Neuron (in vitro differentiated cells): ENCODE measurements around the gene SH3YL1.
"Not testable (repeated sequence)": the region's sequence is repeated elsewhere in the genome, so short reads cannot be mapped to it uniquely, and the experiment has no call there.

Experiments
- H2AFZ ChIP-seq: one replicate; pipeline ENCODE4 v1.6.1; 2013; ENCODE audit warnings: low read depth, mild to moderate bottlenecking, inconsistent platforms, low read length, moderate library complexity
- H3K27me3 ChIP-seq: one replicate; pipeline ENCODE4 v1.6.1; 2013; ENCODE audit warnings: low read length; ENCODE audit not compliant: insufficient read depth
- H3K36me3 ChIP-seq: one replicate; pipeline ENCODE4 v1.6.1; 2013; ENCODE audit warnings: low read length; ENCODE audit not compliant: insufficient read depth
- H3K4me1 ChIP-seq: one replicate; pipeline ENCODE4 v1.6.1; 2013; ENCODE audit warnings: low read length; ENCODE audit not compliant: insufficient read depth
- H3K4me3 ChIP-seq: 2 replicates; pipeline ENCODE4 v1.5.1; 2013; ENCODE audit warnings: mild to moderate bottlenecking, low read length, moderate library complexity
- H3K9me3 ChIP-seq: one replicate; pipeline ENCODE4 v1.6.1; 2013; ENCODE audit warnings: low read length

SH3YL1 gene

GRCh38 chr2:172120-172519, 91.7 kb downstream of the SH3YL1 start:
- not testable (repeated sequence) for H3K9me3 ChIP-seq, H3K4me1 ChIP-seq, H3K27me3 ChIP-seq, H2AFZ ChIP-seq, H3K36me3 ChIP-seq, H3K4me3 ChIP-seq

GRCh38 chr2:169741-170140, 94.1 kb downstream of the SH3YL1 start:
- Histone ChIP-seq H3K9me3 (no peaks in the 10 kb centered on the region), H3K27me3 (no peaks in the 10 kb centered on the region), H3K4me1 (no peaks in the 10 kb centered on the region), H3K36me3 (no peaks in the 10 kb centered on the region), H2AFZ (no peak overlapping the region), H3K4me3 (no peak overlapping the region)
